GM19240 (cell line): Measurements from ENCODE around the gene ULK4.
"Not testable (repeated sequence)": the region's sequence is repeated elsewhere in the genome, so short reads cannot be mapped to it uniquely, and the experiment has no call there.

Source experiments
- DNase-seq: peaks from one replicate; pipeline ENCODE4 v3.0.0; 2011; ENCODE audit warnings: low spot score; ENCODE audit not compliant: insufficient read length

The ULK4 gene

GRCh38 chr3:41507336-41508062 lies 454.4 kb downstream of the ULK4 start:
- DNase-seq: no peak

GRCh38 chr3:41503998-41504623 lies 457.8 kb downstream of the ULK4 start:
- DNase-seq: no peak

GRCh38 chr3:41502481-41502880 lies 459.4 kb downstream of the ULK4 start:
- no peak for DNase-seq

- no peak for DNase-seq
Measured at GRCh38 chr3:41502023-41502422, 459.9 kb downstream of the ULK4 start.

GRCh38 chr3:41498847-41499246 lies 463.1 kb downstream of the ULK4 start:
- no peak for DNase-seq

GRCh38 chr3:41490360-41490759 lies 471.5 kb downstream of the ULK4 start:
- no peak for DNase-seq

GRCh38 chr3:41489231-41489630 lies 472.7 kb downstream of the ULK4 start:
- DNase-seq: no peak

- DNase-seq: no peak
Measured at GRCh38 chr3:41488501-41488900, 473.4 kb downstream of the ULK4 start.

- DNase-seq: no peak
Measured at GRCh38 chr3:41485484-41485883, 476.4 kb downstream of the ULK4 start.

- no peak for DNase-seq
Measured at GRCh38 chr3:41482134-41482533, 479.8 kb downstream of the ULK4 start.

- DNase-seq: no peak
Measured at GRCh38 chr3:41478278-41478677, 483.6 kb downstream of the ULK4 start.

GRCh38 chr3:41477399-41478014 lies 484.4 kb downstream of the ULK4 start:
- no peak for DNase-seq

GRCh38 chr3:41469083-41469482 lies 492.8 kb downstream of the ULK4 start:
- no peak for DNase-seq

- no peak for DNase-seq
Measured at GRCh38 chr3:41467481-41467880, 494.4 kb downstream of the ULK4 start.

GRCh38 chr3:41464858-41465257 lies 497.0 kb downstream of the ULK4 start:
- no peak for DNase-seq

GRCh38 chr3:41464401-41464800 lies 497.5 kb downstream of the ULK4 start:
- no peak for DNase-seq

GRCh38 chr3:41462103-41462691 lies 499.7 kb downstream of the ULK4 start:
- DNase-seq: no peak

- no peak for DNase-seq
Measured at GRCh38 chr3:41460736-41461135, 501.2 kb downstream of the ULK4 start.

- no peak for DNase-seq
Measured at GRCh38 chr3:41457176-41457575, 504.7 kb downstream of the ULK4 start.

- no peak for DNase-seq
Measured at GRCh38 chr3:41456162-41456561, 505.7 kb downstream of the ULK4 start.

GRCh38 chr3:41453618-41454017 lies 508.3 kb downstream of the ULK4 start:
- DNase-seq: not testable (repeated sequence)
